ENCODE data around the gene COL4A6. TPM values are rescaled to one million over a fixed set of nuclear protein-coding genes. Genes with fewer than 3 reads are reported as not detected.

The COL4A6 gene
- polyA plus RNA-seq, 1 donor, result 1.7 TPM

- DNase-seq (ENCODE audit: low read depth), result no peak
Measured at GRCh38 chrX:108159028-108159670, 279.1 kb downstream of the COL4A6 start.

- no peak for DNase-seq (ENCODE audit: low read depth)
Measured at GRCh38 chrX:108157628-108158027, 280.6 kb downstream of the COL4A6 start.

GRCh38 chrX:108156934-108157466, 281.2 kb downstream of the COL4A6 start:
- no peak for DNase-seq (ENCODE audit: low read depth)

GRCh38 chrX:108156082-108156481, 282.1 kb downstream of the COL4A6 start:
- DNase-seq (ENCODE audit: low read depth), result no peak

- no peak for DNase-seq (ENCODE audit: low read depth)
Measured at GRCh38 chrX:108148524-108148923, 289.7 kb downstream of the COL4A6 start.

- DNase-seq (ENCODE audit: low read depth), result no peak
Measured at GRCh38 chrX:108138814-108139702, 299.2 kb downstream of the COL4A6 start.

DNA sequence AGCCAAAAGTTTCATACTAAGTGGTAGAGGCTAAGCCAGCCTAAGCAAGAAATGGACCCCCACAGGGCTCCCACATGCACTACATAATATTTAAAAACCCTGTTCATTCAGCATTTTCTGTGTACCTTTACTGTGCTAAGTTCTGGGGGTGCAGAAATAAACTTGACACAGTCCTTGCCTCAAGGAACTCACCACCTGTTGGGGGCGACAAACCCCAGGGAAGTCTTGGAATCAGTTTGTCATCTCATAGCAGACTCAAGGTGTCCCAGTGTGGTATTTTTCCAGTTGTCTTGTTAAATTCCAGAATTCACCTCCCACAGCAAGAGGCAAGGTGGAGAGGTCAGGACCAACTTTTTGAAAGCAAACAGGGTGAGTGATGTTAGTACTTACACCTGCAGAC, 303.5 kb downstream of the COL4A6 start:
- no peak for DNase-seq (ENCODE audit: low read depth)

- DNase-seq (ENCODE audit: low read depth), result peak; percentile 29
Measured at GRCh38 chrX:108132876-108133275, 305.3 kb downstream of the COL4A6 start.

GRCh38 chrX:108132034-108132433, 306.2 kb downstream of the COL4A6 start:
- no peak for DNase-seq (ENCODE audit: low read depth)

GRCh38 chrX:108131471-108131870, 306.8 kb downstream of the COL4A6 start:
- DNase-seq (ENCODE audit: low read depth), result no peak

DNA sequence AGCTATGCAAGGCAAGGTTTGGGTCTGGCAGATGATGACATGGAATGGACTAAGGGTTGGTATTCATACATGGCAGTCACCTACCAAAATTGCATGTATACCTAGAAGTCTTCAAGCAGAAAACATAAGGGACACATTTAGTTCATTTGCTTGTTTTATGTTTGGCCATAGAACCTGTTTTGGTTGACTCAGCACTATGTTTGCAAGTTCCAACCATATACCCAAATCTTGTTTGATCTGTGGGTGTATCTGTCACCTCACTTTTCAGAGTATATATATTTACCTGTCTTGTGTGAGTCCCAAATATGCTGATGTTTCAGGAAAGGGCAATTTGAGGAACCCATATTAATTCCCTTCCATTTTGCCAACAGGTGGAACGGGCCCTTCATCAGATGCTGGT, 307.3 kb downstream of the COL4A6 start:
- no peak for DNase-seq (ENCODE audit: low read depth)

DNA sequence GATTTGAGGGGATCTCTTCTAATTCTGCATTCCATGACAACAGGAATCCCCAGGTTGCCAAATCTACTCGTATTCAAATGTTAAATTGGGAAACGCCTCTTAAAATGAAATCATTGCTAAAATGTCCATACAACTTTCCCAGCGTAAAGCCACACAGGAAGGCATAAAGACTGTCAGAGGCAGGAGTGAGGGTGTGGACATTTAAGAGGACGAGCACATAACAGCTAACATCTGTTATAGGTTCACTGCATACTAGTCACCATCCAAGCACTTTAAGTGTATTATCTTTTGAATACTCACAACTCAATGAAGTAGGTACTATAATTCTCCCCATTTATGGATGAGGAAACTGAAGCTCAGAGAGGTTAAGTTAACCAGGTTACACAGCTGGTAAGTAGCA, 311.1 kb downstream of the COL4A6 start:
- no peak for DNase-seq (ENCODE audit: low read depth)

DNA sequence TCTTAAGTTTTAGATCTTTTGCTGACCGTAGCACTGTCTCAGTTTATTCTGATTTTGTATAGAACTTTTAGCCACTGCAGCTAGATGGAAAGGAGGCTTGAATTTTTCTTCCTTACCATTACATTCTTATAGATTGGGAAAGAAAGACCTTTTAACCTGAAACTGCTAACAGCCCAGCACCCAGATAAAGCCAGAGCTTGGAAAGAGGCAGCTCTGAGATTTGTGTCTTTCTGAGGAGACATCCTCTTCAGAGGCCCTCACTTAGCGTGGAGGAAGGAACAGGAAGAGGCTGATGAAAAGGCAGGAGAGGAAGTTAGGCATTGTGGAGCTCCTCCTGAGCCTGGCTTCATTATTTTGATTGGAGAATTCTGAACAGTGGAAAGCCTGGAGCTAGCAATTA, 311.6 kb downstream of the COL4A6 start:
- no peak for DNase-seq (ENCODE audit: low read depth)

GRCh38 chrX:108123591-108124366, 314.4 kb downstream of the COL4A6 start:
- DNase-seq (ENCODE audit: low read depth), result no peak

- no peak for DNase-seq (ENCODE audit: low read depth)
Measured at GRCh38 chrX:108122748-108123147, 315.5 kb downstream of the COL4A6 start.

- no peak for DNase-seq (ENCODE audit: low read depth)
Measured at GRCh38 chrX:108121291-108121690, 316.9 kb downstream of the COL4A6 start.

- no peak for DNase-seq (ENCODE audit: low read depth)
Measured at GRCh38 chrX:108117988-108118387, 320.2 kb downstream of the COL4A6 start.

- no peak for DNase-seq (ENCODE audit: low read depth)
Measured at GRCh38 chrX:108114541-108114940, 323.7 kb downstream of the COL4A6 start.

All from forelimb muscle (tissue), 1 donor.